ENCODE results near the gene TMC7. TPM values are rescaled to one million over a fixed set of nuclear protein-coding genes. Genes with fewer than 3 reads are reported as not detected.
A peak's percentile ranks its signal among the peaks of the same experiment; 100 is the strongest.

The TMC7 gene
- total RNA-seq (under 1 TPM; 0.16 to 0.55 (median 0.38) TPM), polyA plus RNA-seq (1 to 10 TPM in 2 of 3 donors, under 1 TPM in 1; 0.46 to 3.1 (median 1.8) TPM)

GRCh38 chr16:18983565-18984434 is at the start of gene TMC7:
Gene TMC7 (plus strand): TSS chr16:18983934. CDS start chr16:18984064, 130 bp downstream.
- H3K9me3 ChIP-seq = no peaks in the 10 kb centered on the region
- H3K36me3 ChIP-seq = no peaks in the 10 kb centered on the region
- no peak for TF ChIP-seq EP300 (IDR thresholded peaks at IDR 0.05)
- TF ChIP-seq CTCF (IDR thresholded peaks at IDR 0.05) = peak in 3 of 4 experiments; percentile 38 to 47 (median 42)
- peaks cover 0 to 13% (median 7%) of the 10 kb centered on the region in 4 donors for H3K4me1 ChIP-seq
- H3K4me3 ChIP-seq = peak within 1 kb of the TSS; percentile 20 to 57 (median 48)
- intact Hi-C loops (cut with DNase I) = no loop called here
- WGBS, 2 donors = 5 to 8% methylated on average over 64 of the region's 64 CpGs
- peaks cover 0 to 23% (median 16%) of the 10 kb centered on the region in 3 donors for H3K27me3 ChIP-seq
- H3K27ac ChIP-seq = peak within 1 kb of the TSS; percentile 24 to 68 (median 58)
- DNase-seq = peak; percentile 74

- intact Hi-C loops (cut with DNase I) = no loop called here
- H3K27ac ChIP-seq = no peak overlapping the region
- 60 to 71% methylated on average over 7 of the region's 7 CpGs for WGBS, 2 donors
- H3K4me3 ChIP-seq = no peak overlapping the region
- no peaks in the 10 kb centered on the region for H3K9me3 ChIP-seq
- no peak for TF ChIP-seq POLR2A (IDR thresholded peaks at IDR 0.05)
- TF ChIP-seq CTCF (IDR thresholded peaks at IDR 0.05) = no peak
- no peak for DNase-seq
- H3K27me3 ChIP-seq = no peaks in the 10 kb centered on the region
- H3K36me3 ChIP-seq = no peaks in the 10 kb centered on the region
- H3K4me1 ChIP-seq = peaks cover 0 to 10% (median 0%) of the 10 kb centered on the region in 4 donors
Measured at GRCh38 chr16:18936727-18937340, 46.9 kb upstream of the TMC7 start.

DNA sequence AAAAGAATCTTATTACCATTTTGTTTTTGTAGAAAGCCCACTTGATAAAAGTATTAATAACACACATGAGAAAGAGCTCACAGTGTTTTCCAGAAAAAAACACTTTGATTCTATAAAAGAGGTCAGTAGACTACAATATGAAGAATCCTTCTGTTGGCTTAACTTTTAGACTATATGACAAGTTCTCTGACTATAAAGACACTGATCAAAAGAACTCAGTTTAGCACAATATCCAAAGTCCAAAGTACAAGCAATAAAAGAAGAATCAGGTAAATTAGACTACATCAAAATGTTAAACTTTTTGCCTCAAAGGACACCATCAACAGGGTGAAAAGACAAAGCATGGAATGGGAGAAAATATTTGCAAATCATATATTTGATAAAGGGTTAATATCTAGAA is 46.3 kb upstream of the TMC7 start:
- H3K27me3 ChIP-seq = no peaks in the 10 kb centered on the region
- TF ChIP-seq EP300 (IDR thresholded peaks at IDR 0.05) (no peak), POLR2A (IDR thresholded peaks at IDR 0.05) (no peak), CTCF (IDR thresholded peaks at IDR 0.05) (no peak), POLR2AphosphoS5 (IDR thresholded peaks at IDR 0.05) (no peak)
- intact Hi-C loops (cut with DNase I) = no loop called here
- peaks cover 0 to 6% (median 0%) of the 10 kb centered on the region in 4 donors for H3K4me1 ChIP-seq
- no peaks in the 10 kb centered on the region for H3K9me3 ChIP-seq
- no peak overlapping the region for H3K4me3 ChIP-seq
- DNase-seq = no peak
- no peaks in the 10 kb centered on the region for H3K36me3 ChIP-seq
- no peak overlapping the region for H3K27ac ChIP-seq

DNA sequence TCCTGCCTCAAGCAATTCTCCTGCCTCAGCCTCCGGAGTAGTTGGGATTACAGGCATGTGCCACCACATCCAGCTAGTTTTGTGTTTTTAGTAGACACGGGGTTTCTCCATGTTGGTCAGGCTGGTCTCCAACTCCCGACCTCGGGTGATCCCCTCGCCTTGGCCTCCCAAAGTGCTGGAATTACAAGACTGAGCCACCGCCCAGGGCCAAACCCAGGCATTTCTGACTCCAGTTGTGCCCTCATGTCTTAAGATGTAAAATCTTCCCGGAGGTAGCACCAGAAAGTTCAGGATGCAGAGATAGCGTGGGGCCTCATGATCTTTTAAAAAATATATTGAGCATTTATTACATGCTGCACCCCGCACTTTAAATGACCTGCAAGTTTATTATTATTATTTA is 44.7 kb upstream of the TMC7 start:
- H3K27me3 ChIP-seq = no peaks in the 10 kb centered on the region
- H3K27ac ChIP-seq = no peak overlapping the region
- WGBS, 2 donors = 91 to 94% methylated on average over 9 of the region's 9 CpGs
- TF ChIP-seq POLR2AphosphoS5 (IDR thresholded peaks at IDR 0.05) (no peak), EP300 (IDR thresholded peaks at IDR 0.05) (no peak), CTCF (IDR thresholded peaks at IDR 0.05) (no peak), POLR2A (IDR thresholded peaks at IDR 0.05) (no peak)
- no peaks in the 10 kb centered on the region for H3K36me3 ChIP-seq
- DNase-seq = no peak
- intact Hi-C loops (cut with DNase I) = no loop called here
- H3K4me3 ChIP-seq = no peak overlapping the region
- no peaks in the 10 kb centered on the region for H3K9me3 ChIP-seq
- H3K4me1 ChIP-seq = no peaks in the 10 kb centered on the region
